Nephron (organoid): Measurements from ENCODE around the gene GLP1R.

ENCODE experiments used
- H3K27ac Mint-ChIP-seq, 3 experiments: 2 replicates each; pipeline ENCODE4 v1.8.0; 2020; ENCODE audit warnings: mixed read lengths in 3 of 3, mild to moderate bottlenecking in 2 of 3, moderate library complexity in 1 of 3
- H3K27me3 Mint-ChIP-seq: 2 replicates; pipeline ENCODE4 v1.8.0; 2021; ENCODE audit warnings: low read depth, mild to moderate bottlenecking, moderate library complexity, mixed read lengths
- H3K36me3 Mint-ChIP-seq: 2 replicates; pipeline ENCODE4 v1.8.0; 2020; ENCODE audit warnings: low read depth, mixed read lengths
- H3K4me1 Mint-ChIP-seq: 2 replicates; pipeline ENCODE4 v1.8.0; 2020; ENCODE audit warnings: mixed read lengths
- H3K4me3 Mint-ChIP-seq, 3 experiments: 2 replicates each; pipeline ENCODE4 v1.8.0; 2020; ENCODE audit warnings: mild to moderate bottlenecking in 3 of 3, mixed read lengths in 3 of 3, moderate library complexity in 2 of 3
- H3K9me3 Mint-ChIP-seq: 2 replicates; pipeline ENCODE4 v1.8.0; 2020; ENCODE audit warnings: mixed read lengths
- CTCF ChIP-seq, 3 experiments: fragments of 200-600 bp; sonication (generic); IDR thresholded peaks; one replicate each; pipeline ENCODE4 v1.5.0; 2021; ENCODE audit warnings: antibody characterized with exemption in 3 of 3; ENCODE audit not compliant: unreplicated experiment in 3 of 3

GLP1R gene

GRCh38 chr6:39087197-39087596, 38.6 kb downstream of the GLP1R start:
- TF ChIP-seq CTCF (IDR thresholded peaks at IDR 0.05; ENCODE audit: unreplicated experiment in 3 of 3): no peak
- Mint-ChIP-seq H3K4me3 (no peak overlapping the region), H3K4me1 (peaks cover 8% of the 10 kb centered on the region), H3K27ac (no peak overlapping the region), H3K9me3 (no peaks in the 10 kb centered on the region), H3K27me3 (peaks cover 81% of the 10 kb centered on the region), H3K36me3 (no peaks in the 10 kb centered on the region)

- Mint-ChIP-seq H3K4me1 (peaks cover 8% of the 10 kb centered on the region), H3K27me3 (peaks cover 78% of the 10 kb centered on the region), H3K9me3 (no peaks in the 10 kb centered on the region), H3K36me3 (no peaks in the 10 kb centered on the region), H3K27ac (no peak overlapping the region), H3K4me3 (no peak overlapping the region)
- peak; percentile 63 to 64 (median 64) for TF ChIP-seq CTCF (IDR thresholded peaks at IDR 0.05; ENCODE audit: unreplicated experiment in 3 of 3)
These were observed 39.8 kb downstream of the GLP1R start for GRCh38 chr6:39088331-39088730.

GRCh38 chr6:39090036-39090435, 41.5 kb downstream of the GLP1R start:
- peaks cover 75% of the 10 kb centered on the region for H3K27me3 Mint-ChIP-seq
- no peaks in the 10 kb centered on the region for H3K9me3 Mint-ChIP-seq
- no peak overlapping the region for H3K4me3 Mint-ChIP-seq
- H3K4me1 Mint-ChIP-seq: peaks cover 8% of the 10 kb centered on the region
- H3K27ac Mint-ChIP-seq: no peak overlapping the region
- no peaks in the 10 kb centered on the region for H3K36me3 Mint-ChIP-seq
- no peak for TF ChIP-seq CTCF (IDR thresholded peaks at IDR 0.05; ENCODE audit: unreplicated experiment in 3 of 3)

- Mint-ChIP-seq H3K9me3 (no peaks in the 10 kb centered on the region), H3K4me3 (no peak overlapping the region), H3K27me3 (peaks cover 63% of the 10 kb centered on the region)
These were observed 42.6 kb downstream of the GLP1R start for GRCh38 chr6:39091220-39091619.

GRCh38 chr6:39092124-39092523, 43.5 kb downstream of the GLP1R start:
- no peak for TF ChIP-seq CTCF (IDR thresholded peaks at IDR 0.05; ENCODE audit: unreplicated experiment in 3 of 3)
- H3K27me3 Mint-ChIP-seq: peaks cover 54% of the 10 kb centered on the region
- no peak overlapping the region for H3K27ac Mint-ChIP-seq

More at GRCh38 chr6:39091220-39091619, 42.6 kb downstream of the GLP1R start:
- no peak for TF ChIP-seq CTCF (IDR thresholded peaks at IDR 0.05; ENCODE audit: unreplicated experiment in 3 of 3)
- Mint-ChIP-seq H3K27ac (no peak overlapping the region), H3K36me3 (no peaks in the 10 kb centered on the region), H3K4me1 (peaks cover 8% of the 10 kb centered on the region)

GRCh38 chr6:39093149-39093708, 44.6 kb downstream of the GLP1R start:
- peaks cover 48% of the 10 kb centered on the region for H3K27me3 Mint-ChIP-seq

More at GRCh38 chr6:39092124-39092523, 43.5 kb downstream of the GLP1R start:
- Mint-ChIP-seq H3K9me3 (no peaks in the 10 kb centered on the region), H3K4me1 (peaks cover 8% of the 10 kb centered on the region), H3K36me3 (no peaks in the 10 kb centered on the region), H3K4me3 (no peak overlapping the region)

More at GRCh38 chr6:39093149-39093708, 44.6 kb downstream of the GLP1R start:
- Mint-ChIP-seq H3K4me1 (peaks cover 5% of the 10 kb centered on the region), H3K4me3 (no peak overlapping the region), H3K36me3 (no peaks in the 10 kb centered on the region), H3K9me3 (no peaks in the 10 kb centered on the region), H3K27ac (no peak overlapping the region)
- TF ChIP-seq CTCF (IDR thresholded peaks at IDR 0.05; ENCODE audit: unreplicated experiment in 3 of 3): no peak
